C4-2B (cell line): ENCODE data around the gene C16orf95.
A peak's percentile ranks its signal among the peaks of the same experiment; 100 is the strongest.

Source experiments
- H3K27ac ChIP-seq: fragments of 450-650 bp; 2 replicates; pipeline ENCODE4 v1.5.1; 2017
- CTCF ChIP-seq: fragments of 450-650 bp; conservative IDR thresholded peaks from 2 replicates; pipeline ENCODE4 v1.5.1; 2017; ENCODE audit warnings: mild to moderate bottlenecking
- ZFX ChIP-seq: fragments of 450-650 bp; IDR thresholded peaks from 2 replicates; pipeline ENCODE4 v1.6.1; 2017

C16orf95 gene

GRCh38 chr16:87317750-87318644 is 805 bp upstream of the C16orf95 start:
- 0 out of 2 replicates have a peak, but pooled peaks have one; percentile 14 for TF ChIP-seq ZFX
- TF ChIP-seq CTCF, result no peak
- peak overlapping the region; percentile 88 for H3K27ac ChIP-seq

- TF ChIP-seq ZFX (no peak), CTCF (no peak)
- peak overlapping the region; percentile 88 for H3K27ac ChIP-seq
Measured at GRCh38 chr16:87316450-87316922, 706 bp downstream of the C16orf95 start.

GRCh38 chr16:87314990-87315420 is 2.2 kb downstream of the C16orf95 start:
- no peak overlapping the region for H3K27ac ChIP-seq
- TF ChIP-seq ZFX (no peak), CTCF (no peak)

GRCh38 chr16:87312008-87312407 is 5.2 kb downstream of the C16orf95 start:
- no peak for TF ChIP-seq CTCF
- no peak for TF ChIP-seq ZFX
- H3K27ac ChIP-seq, result no peak overlapping the region

GRCh38 chr16:87311387-87311786 is 5.8 kb downstream of the C16orf95 start:
- TF ChIP-seq CTCF (no peak), ZFX (no peak)
- no peak overlapping the region for H3K27ac ChIP-seq

- no peak for TF ChIP-seq CTCF
- no peak for TF ChIP-seq ZFX
Measured at GRCh38 chr16:87310610-87311009, 6.6 kb downstream of the C16orf95 start.

More at GRCh38 chr16:87310610-87311009, 6.6 kb downstream of the C16orf95 start:
- no peak overlapping the region for H3K27ac ChIP-seq
